HG02981 (cell line): ENCODE measurements around the gene IGLON5.

Source experiments
- ATAC-seq: cut with Tn5 transposase; IDR thresholded peaks from one replicate; pipeline ENCODE4 v1.9.1; 2021; ENCODE audit warnings: mild to moderate bottlenecking, moderate library complexity; ENCODE audit not compliant: unreplicated experiment

Gene IGLON5

DNA sequence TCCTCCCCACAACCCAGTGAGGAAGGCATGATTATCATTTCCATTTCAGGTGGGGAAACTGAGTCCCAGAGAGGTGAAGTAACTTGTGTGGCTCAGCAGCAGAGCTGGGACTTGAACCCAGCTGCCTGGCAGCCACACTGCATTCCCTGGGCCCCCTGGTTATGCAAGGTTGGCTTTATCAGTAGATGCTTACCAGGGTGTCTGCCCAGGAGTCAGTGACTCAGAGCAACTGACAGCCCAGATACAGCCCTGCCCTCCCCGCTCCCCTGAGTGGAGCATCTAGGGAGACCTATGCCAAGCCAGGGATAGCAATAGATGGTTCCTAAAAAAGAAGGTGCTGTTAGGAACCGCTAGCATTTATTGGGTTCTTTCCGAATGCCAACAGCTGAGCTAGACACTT is 5.9 kb downstream of the IGLON5 start:
- no peak for ATAC-seq

DNA sequence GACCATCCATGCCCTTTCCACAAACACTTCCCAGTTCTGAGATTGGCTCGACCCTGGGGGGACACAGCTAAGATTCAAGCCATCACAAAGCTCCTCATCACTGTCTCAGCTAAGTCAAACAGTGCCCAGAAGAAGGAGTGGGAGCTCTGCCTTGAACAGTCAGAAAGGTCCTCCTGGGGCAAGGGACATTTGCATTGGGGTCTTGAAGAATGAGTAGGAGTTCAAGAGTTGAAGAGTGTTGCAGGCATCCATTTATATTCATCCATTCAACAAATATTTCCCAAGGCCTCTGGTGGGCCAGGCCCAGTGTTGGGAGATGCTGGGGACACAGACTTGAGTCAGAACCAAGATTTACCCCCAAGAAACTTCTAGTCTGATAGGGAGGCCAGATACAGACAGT is 6.5 kb downstream of the IGLON5 start:
- no peak for ATAC-seq

DNA sequence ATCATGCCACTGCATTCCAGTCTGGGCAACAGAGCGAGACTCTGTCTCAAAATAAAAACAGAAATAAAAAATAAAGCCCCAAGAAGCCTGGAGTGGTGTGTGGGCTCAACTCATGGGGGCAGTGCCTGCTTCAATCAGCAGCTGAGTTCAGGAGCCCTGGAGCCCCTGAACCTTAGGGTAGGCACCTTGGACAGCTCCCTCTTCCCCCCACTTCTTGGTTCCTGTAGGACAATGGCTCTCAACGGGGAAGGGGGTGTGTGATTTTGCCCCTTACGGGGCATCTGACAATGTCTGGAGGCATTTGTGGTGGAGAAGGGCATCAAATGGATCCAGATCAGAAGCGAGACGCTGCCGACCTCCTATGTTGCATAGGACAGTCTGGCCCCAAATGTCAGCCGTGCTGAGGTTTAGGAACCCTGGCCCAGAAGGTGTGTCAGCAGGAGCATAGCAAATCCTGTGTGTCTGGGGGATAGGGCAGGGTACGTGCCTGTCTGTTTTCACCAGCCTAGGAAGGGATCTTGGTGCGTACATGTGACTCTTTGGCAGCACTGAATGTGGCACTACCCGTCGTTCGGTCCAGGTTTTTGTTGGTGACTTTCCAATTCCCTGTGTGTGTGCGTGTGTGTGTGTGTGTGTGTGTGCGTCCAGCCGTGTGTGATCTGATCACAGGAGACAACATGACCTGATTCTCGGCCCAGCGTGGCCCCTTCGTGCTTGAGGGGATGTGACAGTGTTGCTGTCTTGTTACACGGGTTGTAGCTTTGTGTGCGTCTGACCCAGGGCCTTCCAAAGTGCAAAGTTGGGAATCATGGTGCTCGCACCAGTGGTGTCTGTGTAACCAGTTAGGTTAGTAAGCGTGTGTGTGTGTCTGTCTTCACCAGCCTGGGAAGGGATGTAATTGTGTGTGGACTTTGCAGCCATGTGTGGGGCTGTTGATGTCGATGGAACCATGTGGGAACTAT is 7.5 kb downstream of the IGLON5 start:
- no peak for ATAC-seq

DNA sequence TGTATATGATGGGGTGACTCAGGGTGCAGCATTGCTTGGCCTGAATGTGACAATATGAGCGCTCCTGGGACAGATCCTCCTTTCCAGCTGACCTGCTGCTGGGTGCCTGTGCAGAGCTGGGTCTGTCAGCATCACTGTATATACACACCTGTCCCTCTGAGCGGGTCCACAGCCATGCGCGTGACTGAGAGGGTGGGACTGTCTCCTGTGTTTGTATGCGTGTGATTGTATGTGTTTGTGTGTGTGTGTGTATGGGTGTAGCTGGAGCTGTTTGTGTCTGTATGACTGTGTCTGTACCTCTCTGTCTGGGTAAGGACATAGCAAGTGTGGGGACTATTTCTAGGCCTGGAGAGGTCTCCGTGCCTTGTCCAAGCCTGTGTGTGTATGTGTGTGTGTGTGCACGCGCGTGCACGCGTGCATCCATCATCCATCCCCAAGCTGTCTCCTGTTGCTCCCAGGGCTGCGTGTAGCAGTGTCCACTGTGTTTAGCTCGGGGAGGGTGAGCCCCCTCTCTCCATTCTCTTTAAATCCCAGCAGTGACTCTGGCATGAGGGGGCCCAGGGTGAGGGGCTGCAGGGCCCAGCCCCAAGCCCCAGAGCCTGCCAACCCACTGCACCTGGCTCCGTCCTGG is 8.3 kb downstream of the IGLON5 start:
- no peak for ATAC-seq

DNA sequence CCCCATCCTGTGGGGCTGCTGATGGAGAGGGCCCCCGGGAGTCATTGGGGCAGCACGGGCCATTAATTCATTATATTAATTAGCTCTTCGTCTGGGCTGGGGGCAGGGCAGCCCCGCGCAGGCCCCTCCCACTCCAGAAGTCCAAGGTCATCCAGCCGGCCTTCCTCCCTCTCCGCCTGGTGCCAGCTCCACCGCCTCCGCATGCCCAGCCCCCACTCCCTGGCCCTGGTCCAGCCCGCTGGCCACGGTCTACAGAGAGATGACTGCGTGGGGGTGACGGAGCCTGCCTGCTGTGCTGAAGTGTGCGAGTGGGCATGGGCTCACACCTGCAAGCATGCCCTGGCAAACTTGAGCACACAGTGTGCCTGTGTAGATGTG is 8.8 kb downstream of the IGLON5 start:
- ATAC-seq: no peak

DNA sequence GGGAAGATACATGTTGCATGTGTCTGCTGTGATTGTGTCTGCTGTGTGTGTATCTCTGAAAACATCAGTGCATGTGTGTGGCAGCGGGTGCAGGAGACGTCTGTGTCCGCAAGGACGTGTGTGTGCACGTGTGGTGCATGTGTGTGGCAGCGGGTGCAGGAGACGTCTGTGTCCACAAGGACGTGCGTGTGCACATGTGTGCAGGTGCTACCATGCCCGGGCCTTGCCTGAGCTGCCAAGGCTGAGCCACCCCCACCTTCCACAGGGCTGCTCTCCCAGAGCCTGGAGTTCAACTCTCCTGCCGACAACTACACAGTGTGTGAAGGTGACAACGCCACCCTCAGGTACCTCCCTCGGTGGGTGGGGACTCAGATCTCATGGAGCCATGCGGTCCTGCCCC is 10.4 kb downstream of the IGLON5 start:
- ATAC-seq: no peak

DNA sequence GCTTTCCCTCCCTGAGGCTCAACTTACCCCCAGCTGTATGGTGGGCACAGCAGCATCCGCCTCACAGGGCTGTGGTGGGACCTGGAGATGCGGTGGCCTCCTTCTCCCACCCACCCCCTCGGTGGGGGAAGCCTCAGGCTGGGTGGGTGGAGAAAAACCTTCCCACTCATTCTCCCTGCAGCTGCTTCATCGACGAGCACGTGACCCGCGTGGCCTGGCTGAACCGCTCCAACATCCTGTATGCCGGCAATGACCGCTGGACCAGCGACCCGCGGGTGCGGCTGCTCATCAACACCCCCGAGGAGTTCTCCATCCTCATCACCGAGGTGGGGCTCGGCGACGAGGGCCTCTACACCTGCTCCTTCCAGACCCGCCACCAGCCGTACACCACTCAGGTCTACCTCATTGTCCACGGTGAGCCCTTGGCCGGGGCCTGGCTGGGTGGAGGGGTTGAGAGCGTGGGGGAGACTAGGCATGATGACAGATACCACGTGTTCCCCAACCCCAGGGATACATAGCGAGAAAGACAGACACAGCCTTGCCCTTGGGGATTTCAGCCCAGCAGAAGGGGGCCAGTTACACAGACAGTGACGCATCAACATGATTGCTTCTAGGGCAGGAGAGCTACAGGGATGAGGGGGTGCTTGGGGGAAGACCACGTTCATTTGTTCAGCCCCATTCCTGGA is 12.2 kb downstream of the IGLON5 start:
- ATAC-seq: no peak

DNA sequence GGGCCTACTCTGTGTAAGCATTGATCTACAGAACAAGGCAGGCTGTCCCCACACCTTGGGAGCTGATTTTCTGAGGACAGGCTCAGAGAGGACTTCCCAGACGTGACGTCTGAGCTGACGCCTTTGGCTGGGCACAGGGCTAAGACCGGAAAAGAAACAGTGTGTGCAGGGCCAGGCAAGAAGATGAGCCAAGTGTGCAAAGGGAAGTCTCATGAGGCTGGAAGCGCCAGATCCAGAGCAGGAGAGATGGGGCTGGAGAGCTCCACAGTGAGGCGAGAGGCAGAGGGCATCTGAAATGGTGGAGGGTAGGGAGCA is 12.7 kb downstream of the IGLON5 start:
- no peak for ATAC-seq

DNA sequence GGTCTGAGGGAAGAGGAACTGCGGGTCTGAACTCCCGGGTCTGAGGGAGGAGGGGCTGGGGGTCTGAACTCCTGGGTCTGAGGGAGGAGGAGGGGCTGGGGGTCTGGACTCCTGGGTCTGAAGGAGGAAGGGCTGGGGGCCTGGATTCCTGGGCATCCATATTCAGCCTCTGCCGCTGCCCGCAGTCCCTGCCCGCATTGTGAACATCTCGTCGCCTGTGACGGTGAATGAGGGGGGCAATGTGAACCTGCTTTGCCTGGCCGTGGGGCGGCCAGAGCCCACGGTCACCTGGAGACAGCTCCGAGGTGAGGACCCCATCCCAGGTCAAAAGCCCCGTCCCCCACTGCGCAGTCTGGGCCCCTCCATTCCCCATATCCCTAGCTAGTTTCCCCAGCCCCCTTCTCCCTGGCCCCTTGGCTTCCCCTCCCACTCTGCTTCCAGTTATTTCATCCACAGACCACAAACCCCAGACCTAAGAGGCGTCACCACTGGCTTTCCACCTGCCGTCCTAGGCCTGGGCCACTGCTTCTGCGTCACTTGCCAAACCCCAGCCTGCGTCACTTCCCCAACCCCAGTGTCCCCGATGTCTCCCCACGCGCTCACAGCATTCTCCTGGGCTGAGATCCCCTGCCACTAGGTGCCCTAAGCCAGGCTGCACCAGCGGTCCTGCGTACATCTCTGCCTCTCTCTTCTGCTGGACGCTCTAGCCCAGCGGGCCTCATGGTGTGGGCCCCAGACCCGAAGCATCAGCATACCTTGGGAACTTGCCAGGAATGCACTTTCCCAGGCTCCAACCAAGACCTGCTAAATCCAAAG is 13.9 kb downstream of the IGLON5 start:
- ATAC-seq: no peak

DNA sequence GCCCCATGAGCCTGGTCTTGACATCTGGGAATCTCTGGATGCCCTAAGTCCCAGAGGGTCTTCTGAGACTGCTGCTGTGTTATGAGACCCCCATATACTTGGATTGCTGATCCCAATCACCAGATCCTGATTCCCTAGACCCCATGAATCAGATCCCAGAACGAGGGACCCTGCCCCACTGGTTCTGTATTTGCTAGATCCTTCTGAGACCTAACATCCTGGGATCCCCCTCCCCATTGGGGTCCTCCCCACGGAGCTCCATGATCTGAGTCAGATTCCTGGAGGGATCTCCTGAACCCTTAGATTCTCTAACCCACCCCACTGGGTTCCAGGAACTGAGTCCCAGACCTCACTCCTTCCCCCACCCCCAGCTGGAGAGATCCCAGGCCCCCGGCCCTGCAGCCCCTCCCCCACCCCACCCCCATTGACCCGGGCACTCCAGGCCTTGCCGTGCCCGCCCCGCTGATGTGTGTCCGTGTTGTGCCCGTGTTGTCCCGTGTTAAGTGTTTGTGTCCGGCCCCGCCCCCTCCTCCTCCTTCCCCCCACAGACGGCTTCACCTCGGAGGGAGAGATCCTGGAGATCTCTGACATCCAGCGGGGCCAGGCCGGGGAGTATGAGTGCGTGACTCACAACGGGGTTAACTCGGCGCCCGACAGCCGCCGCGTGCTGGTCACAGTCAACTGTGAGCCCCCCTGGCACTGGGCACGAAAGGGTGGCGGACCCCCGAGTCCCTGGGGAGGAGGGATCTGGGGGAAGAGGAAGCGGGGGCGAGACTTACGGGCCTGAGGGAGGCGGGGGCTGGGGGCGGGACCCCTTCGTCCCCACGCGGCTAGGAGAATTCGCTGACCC is 15.0 kb downstream of the IGLON5 start:
- no peak for ATAC-seq

DNA sequence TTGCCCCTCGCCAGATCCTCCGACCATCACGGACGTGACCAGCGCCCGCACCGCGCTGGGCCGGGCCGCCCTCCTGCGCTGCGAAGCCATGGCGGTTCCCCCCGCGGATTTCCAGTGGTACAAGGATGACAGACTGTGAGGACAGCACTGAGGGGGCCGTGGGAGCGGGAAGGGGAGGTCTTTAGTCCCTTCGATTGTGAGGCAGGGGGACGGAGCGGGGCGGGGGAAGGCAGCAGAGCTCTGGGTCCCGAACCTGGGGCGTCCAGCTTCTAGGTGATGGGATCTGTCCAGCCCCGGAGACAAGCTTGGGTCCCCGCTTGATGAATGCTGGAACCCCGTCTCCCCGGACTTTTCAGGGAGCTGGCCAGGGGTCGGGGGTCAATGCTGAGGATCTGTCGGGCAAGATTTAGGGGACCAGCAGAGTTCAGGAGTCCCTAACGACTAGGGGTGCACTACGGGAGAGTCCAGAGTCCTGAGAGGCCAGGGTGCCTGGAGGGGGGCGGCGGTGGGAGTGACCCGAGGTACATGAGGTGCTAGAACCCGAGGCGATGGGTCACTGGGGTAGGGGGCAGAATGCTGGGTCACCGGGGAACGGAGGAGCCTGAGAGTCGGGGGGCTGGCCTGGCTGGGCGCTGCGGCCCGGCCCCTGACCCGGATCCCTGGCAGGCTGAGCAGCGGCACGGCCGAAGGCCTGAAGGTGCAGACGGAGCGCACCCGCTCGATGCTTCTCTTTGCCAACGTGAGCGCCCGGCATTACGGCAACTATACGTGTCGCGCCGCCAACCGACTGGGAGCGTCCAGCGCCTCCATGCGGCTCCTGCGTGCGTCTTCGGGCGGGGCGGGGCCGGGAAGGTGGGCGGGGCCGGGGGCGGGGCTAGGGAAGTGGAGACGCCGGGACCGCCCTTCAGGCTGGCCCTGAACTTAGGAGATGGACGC is 15.9 kb downstream of the IGLON5 start:
- no peak for ATAC-seq

DNA sequence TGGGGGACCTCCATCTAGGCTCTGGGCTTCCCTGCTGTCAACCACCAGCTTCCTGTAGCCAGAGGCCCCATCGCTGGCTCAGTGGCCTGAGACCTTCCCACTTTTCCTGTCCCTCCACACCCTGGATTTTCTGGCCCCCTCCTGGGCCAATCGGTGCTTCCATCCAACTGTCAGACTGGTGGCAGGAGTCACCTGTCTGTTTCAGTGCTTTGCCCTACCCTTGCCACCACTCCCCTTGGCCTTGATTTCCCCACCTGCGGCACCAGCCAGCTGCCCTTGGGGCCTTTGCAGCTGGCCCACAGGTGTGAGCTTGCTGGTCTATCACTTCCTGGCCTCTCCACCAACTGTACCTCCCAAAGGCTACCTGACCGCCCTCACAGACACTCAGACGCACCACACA is 18.0 kb downstream of the IGLON5 start:
- no peak for ATAC-seq

DNA sequence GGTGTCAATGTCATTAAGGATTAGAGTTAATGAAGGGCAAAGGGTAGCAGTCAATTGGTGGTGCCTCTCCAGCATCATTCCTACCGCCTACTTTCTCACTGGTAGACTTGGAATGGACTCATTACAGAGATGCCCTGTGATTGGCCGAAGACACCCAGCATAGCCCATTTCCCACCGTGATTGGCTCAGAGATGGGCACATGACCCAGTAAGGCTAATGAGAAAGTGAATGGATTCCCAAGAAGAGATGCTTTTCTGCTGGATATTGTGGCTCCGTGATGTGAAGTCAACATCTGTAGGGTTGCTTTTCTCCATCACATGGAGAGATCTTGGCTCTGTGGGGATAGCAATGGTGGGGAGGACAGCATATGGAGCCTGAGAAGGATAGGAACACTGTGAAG is 18.9 kb downstream of the IGLON5 start:
- no peak for ATAC-seq

DNA sequence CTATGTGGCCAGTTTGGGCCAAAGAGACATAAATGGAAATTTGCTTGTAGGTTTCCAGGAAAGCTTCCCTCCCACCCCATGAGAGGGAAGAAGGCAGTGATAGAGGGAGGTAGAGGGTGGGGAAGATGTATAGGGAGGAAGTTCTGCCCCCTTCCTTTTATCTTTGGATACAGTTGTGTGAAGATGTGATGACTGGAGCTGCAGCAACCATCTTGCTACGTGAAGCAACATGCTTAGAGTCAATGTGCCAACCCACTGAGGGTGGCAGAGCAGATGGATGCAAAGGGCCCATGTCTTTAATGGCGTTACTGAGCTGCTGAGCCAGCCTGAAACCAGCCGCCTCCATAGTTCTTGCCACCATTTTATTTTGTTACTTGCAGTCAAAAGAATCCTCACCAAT is 19.7 kb downstream of the IGLON5 start:
- no peak for ATAC-seq

DNA sequence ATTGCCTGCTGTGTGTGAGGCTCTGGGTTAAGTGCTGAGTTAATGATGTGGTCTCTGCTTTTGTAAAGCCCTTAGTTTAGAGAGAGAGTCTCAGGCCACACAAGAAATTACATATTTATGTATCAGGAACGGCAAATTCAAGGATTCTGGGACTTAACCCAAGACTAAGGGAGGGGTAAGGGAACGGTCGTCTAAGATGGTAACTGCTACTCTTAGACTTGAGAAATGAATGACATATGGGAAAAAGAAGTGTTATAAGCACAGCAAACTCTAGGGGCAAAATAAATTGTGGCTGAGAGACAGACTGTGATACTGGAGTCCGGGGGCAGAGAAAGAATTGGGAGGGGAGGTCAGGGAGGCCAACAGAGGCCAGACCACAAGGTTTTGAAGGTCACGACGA is 20.3 kb downstream of the IGLON5 start:
- no peak for ATAC-seq

DNA sequence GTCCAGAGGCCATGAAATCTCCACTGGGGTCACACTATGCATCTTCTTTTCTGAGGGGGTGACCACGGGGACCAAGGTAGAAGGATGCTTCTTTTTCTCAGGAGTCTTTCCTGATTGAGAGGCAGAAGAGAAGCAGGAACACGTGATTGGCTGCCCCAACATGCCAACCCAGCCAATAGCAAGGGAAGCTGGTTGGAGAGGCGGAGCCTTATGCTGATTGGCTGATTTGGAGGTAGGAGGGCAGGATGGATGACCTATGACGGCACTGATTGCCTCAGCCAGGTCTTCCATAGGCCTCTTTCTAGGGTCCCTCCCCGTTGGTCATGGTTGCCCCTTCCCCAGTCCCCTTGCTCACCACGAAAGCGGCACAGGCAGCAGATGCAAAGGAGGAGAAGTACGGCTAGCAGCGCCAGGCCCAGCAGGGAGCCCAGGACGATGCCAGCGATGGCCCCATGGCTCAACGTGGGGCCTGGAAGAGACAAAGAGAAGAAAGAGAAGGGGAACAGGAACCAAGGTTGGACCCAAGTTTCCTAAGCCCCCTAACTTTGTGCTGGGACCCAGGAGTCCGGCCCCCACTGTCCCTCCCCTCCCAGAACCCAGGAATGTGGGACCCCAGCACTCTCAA is 22.5 kb downstream of the IGLON5 start:
- no peak for ATAC-seq

DNA sequence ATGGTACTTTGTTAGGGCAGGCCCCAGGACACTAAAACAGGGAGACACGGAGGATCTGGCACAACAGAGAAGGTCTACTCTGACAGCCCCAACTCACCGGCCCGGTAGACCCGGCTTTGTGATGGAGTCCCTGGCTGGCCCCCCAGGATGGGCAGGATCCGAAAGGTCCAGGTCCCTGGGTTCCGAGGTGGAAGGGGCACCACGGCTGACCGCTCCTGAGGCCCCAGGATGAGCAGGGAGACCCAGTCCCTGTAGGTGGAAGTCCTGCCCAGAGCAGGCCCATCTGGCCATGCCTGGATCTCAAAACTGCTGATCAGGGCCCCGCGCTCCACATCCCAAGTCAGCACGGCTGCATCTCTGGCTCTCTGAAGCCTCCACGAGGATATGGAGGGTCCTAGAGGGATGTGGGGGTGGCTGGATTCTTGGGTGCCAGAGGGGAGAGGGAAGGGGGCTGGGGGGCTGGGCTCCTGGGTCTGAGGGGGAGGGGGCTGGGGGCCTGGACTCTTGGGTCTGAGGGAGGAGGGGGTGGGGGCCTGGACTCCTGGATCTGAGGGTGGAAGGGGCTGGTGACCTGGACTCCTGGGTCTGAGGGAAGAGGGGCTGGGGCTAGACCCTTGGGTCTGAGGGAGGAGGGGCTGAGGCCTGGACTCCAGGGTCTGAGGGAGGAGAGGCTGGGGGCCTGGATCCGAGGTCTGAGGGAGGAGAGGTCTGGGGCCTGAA is 25.9 kb downstream of the IGLON5 start:
- no peak for ATAC-seq
